ENCODE data around the gene NLRC3.
A peak's percentile ranks its signal among the peaks of the same experiment; 100 is the strongest.
"Not testable (repeated sequence)": the region's sequence is repeated elsewhere in the genome, so short reads cannot be mapped to it uniquely, and the experiment has no call there.

Gene NLRC3

GRCh38 chr16:3501783-3502400 lies 75.3 kb downstream of the NLRC3 start:
- H3K27me3 Mint-ChIP-seq = no peaks in the 10 kb centered on the region
- H3K36me3 Mint-ChIP-seq = peaks cover 10% of the 10 kb centered on the region
- peak overlapping the region; percentile 97 for H3K4me3 Mint-ChIP-seq
- H3K27ac Mint-ChIP-seq = peak overlapping the region; percentile 97
- no peaks in the 10 kb centered on the region for H3K9me3 Mint-ChIP-seq
- H3K4me1 Mint-ChIP-seq = peaks cover 60% of the 10 kb centered on the region

- Mint-ChIP-seq H3K4me3 (peak overlapping the region; percentile 97), H3K36me3 (peaks cover 10% of the 10 kb centered on the region), H3K27ac (peak overlapping the region; percentile 97), H3K4me1 (peaks cover 60% of the 10 kb centered on the region)
- not testable (repeated sequence) for H3K9me3 Mint-ChIP-seq, H3K27me3 Mint-ChIP-seq
Measured at GRCh38 chr16:3501412-3501761, 75.8 kb downstream of the NLRC3 start.

- Mint-ChIP-seq H3K27ac (no peak overlapping the region), H3K4me1 (peaks cover 37% of the 10 kb centered on the region), H3K27me3 (no peaks in the 10 kb centered on the region), H3K9me3 (no peaks in the 10 kb centered on the region), H3K4me3 (no peak overlapping the region), H3K36me3 (no peaks in the 10 kb centered on the region)
Measured at GRCh38 chr16:3498988-3499387, 78.2 kb downstream of the NLRC3 start.

GRCh38 chr16:3497771-3498170 lies 79.4 kb downstream of the NLRC3 start:
- Mint-ChIP-seq H3K4me3 (no peak overlapping the region), H3K27me3 (no peaks in the 10 kb centered on the region), H3K4me1 (peaks cover 28% of the 10 kb centered on the region), H3K36me3 (no peaks in the 10 kb centered on the region), H3K9me3 (no peaks in the 10 kb centered on the region), H3K27ac (no peak overlapping the region)

GRCh38 chr16:3496386-3496785 lies 80.8 kb downstream of the NLRC3 start:
- H3K4me1 Mint-ChIP-seq = peaks cover 16% of the 10 kb centered on the region
- no peaks in the 10 kb centered on the region for H3K27me3 Mint-ChIP-seq
- H3K36me3 Mint-ChIP-seq = no peaks in the 10 kb centered on the region
- H3K9me3 Mint-ChIP-seq = no peaks in the 10 kb centered on the region
- no peak overlapping the region for H3K27ac Mint-ChIP-seq
- H3K4me3 Mint-ChIP-seq = no peak overlapping the region

GRCh38 chr16:3495176-3495575 lies 82.0 kb downstream of the NLRC3 start, which contains the start of gene C16orf90:
Gene C16orf90, minus strand, starts transcription at chr16:3495489. Its CDS starts 68 bp downstream, at chr16:3495421.
- Mint-ChIP-seq H3K4me1 (peaks cover 9% of the 10 kb centered on the region), H3K4me3 (no peak within 1 kb of the TSS), H3K27ac (no peak within 1 kb of the TSS), H3K9me3 (no peaks in the 10 kb centered on the region), H3K27me3 (no peaks in the 10 kb centered on the region), H3K36me3 (no peaks in the 10 kb centered on the region)

- no peaks in the 10 kb centered on the region for H3K36me3 Mint-ChIP-seq
- no peak overlapping the region for H3K27ac Mint-ChIP-seq
- H3K4me3 Mint-ChIP-seq = no peak overlapping the region
- H3K27me3 Mint-ChIP-seq = no peaks in the 10 kb centered on the region
- peaks cover 7% of the 10 kb centered on the region for H3K4me1 Mint-ChIP-seq
- no peaks in the 10 kb centered on the region for H3K9me3 Mint-ChIP-seq
Measured at GRCh38 chr16:3494386-3494973, 82.7 kb downstream of the NLRC3 start.

- no peak overlapping the region for H3K27ac Mint-ChIP-seq
- no peaks in the 10 kb centered on the region for H3K9me3 Mint-ChIP-seq
- H3K4me1 Mint-ChIP-seq = peaks cover 4% of the 10 kb centered on the region
- no peaks in the 10 kb centered on the region for H3K36me3 Mint-ChIP-seq
- no peak overlapping the region for H3K4me3 Mint-ChIP-seq
- H3K27me3 Mint-ChIP-seq = no peaks in the 10 kb centered on the region
Measured at GRCh38 chr16:3492356-3492755, 84.8 kb downstream of the NLRC3 start.

- Mint-ChIP-seq H3K27me3 (no peaks in the 10 kb centered on the region), H3K27ac (no peak overlapping the region)
Measured at GRCh38 chr16:3490911-3491629, 86.1 kb downstream of the NLRC3 start.

More at GRCh38 chr16:3490911-3491629, 86.1 kb downstream of the NLRC3 start:
- Mint-ChIP-seq H3K4me3 (no peak overlapping the region), H3K36me3 (no peaks in the 10 kb centered on the region), H3K9me3 (no peaks in the 10 kb centered on the region), H3K4me1 (peaks cover 4% of the 10 kb centered on the region)

Data from activated naive CD4-positive, alpha-beta T cell treated with anti-CD3 and anti-CD28 coated beads, Interleukin-2, amount 50 U/mL, for 24 hours (primary cell).